HEK293T (cell line): Measurements from ENCODE around the gene CAPN8.

Source experiments
- CTCF ChIA-PET: fragments of 350-600 bp; formaldehyde crosslinking; extraction: SDS; loops from one replicate; lab custom pipeline; 2021; ENCODE audit warnings: antibody characterized with exemption, inconsistent platforms; lab: Yijun Ruan, JAX
- POLR2A ChIA-PET: fragments of 350-600 bp; formaldehyde crosslinking; extraction: SDS; loops from one replicate; lab custom pipeline; 2020; ENCODE audit warnings: antibody characterized with exemption, inconsistent platforms; lab: Yijun Ruan, JAX
- DNase-seq: peaks from one replicate; pipeline ENCODE4 v3.0.0; 2012; ENCODE audit warnings: mixed read lengths; ENCODE audit errors: extremely low spot score
- ARNT ChIP-seq: fragments of 450-650 bp; IDR thresholded peaks from 2 replicates; pipeline ENCODE4 v1.6.1; 2017; ENCODE audit warnings: mild to moderate bottlenecking
- BHLHE40 ChIP-seq: fragments of 450-650 bp; IDR thresholded peaks from 2 replicates; pipeline ENCODE4 v1.6.1; 2016; ENCODE audit warnings: mild to moderate bottlenecking, moderate library complexity, borderline replicate concordance
- CTBP1 ChIP-seq: fragments of 450-650 bp; IDR thresholded peaks from 2 replicates; pipeline ENCODE4 v1.6.1; 2016; ENCODE audit warnings: borderline replicate concordance
- ELF4 ChIP-seq: fragments of 450-650 bp; IDR thresholded peaks from 2 replicates; pipeline ENCODE4 v1.6.1; 2017; ENCODE audit warnings: antibody characterized with exemption
- FOXA1 ChIP-seq: fragments of 450-650 bp; IDR thresholded peaks from 2 replicates; pipeline ENCODE4 v1.6.1; 2016; ENCODE audit warnings: mild to moderate bottlenecking
- FOXK2 ChIP-seq: fragments of 450-650 bp; IDR thresholded peaks from 2 replicates; pipeline ENCODE4 v1.6.1; 2016; ENCODE audit warnings: mild to moderate bottlenecking
- FOXM1 ChIP-seq: fragments of 450-650 bp; IDR thresholded peaks from 2 replicates; pipeline ENCODE4 v1.6.1; 2017; ENCODE audit warnings: mild to moderate bottlenecking, borderline replicate concordance
- HDGF ChIP-seq: fragments of 450-650 bp; IDR thresholded peaks from 2 replicates; pipeline ENCODE4 v1.6.1; 2017; ENCODE audit warnings: antibody characterized with exemption, borderline replicate concordance
- L3MBTL2 ChIP-seq: fragments of 450-650 bp; conservative IDR thresholded peaks from 2 replicates; pipeline ENCODE4 v1.6.1; 2016; ENCODE audit warnings: mild to moderate bottlenecking
- LEF1 ChIP-seq: fragments of 450-650 bp; IDR thresholded peaks from 2 replicates; pipeline ENCODE4 v1.6.1; 2017; ENCODE audit warnings: mild to moderate bottlenecking, borderline replicate concordance
- NFRKB ChIP-seq: fragments of 450-650 bp; IDR thresholded peaks from 2 replicates; pipeline ENCODE4 v1.6.1; 2016; ENCODE audit warnings: mild to moderate bottlenecking, moderate library complexity
- SP1 ChIP-seq: fragments of 450-650 bp; IDR thresholded peaks from 2 replicates; pipeline ENCODE4 v1.6.1; 2017
- SUZ12 ChIP-seq: fragments of 450-650 bp; IDR thresholded peaks from 2 replicates; pipeline ENCODE4 v1.6.1; 2016; ENCODE audit warnings: mild to moderate bottlenecking
- TARDBP ChIP-seq: fragments of 450-650 bp; IDR thresholded peaks from 2 replicates; pipeline ENCODE4 v1.6.1; 2016
- ZNF384 ChIP-seq: fragments of 450-650 bp; IDR thresholded peaks from 2 replicates; pipeline ENCODE4 v1.6.1; 2016
- TF ChIP-seq, protein P1 (sequence below): fragments of 450-650 bp; IDR thresholded peaks from 2 replicates; pipeline ENCODE4 v1.6.1; 2016

Gene CAPN8

DNA sequence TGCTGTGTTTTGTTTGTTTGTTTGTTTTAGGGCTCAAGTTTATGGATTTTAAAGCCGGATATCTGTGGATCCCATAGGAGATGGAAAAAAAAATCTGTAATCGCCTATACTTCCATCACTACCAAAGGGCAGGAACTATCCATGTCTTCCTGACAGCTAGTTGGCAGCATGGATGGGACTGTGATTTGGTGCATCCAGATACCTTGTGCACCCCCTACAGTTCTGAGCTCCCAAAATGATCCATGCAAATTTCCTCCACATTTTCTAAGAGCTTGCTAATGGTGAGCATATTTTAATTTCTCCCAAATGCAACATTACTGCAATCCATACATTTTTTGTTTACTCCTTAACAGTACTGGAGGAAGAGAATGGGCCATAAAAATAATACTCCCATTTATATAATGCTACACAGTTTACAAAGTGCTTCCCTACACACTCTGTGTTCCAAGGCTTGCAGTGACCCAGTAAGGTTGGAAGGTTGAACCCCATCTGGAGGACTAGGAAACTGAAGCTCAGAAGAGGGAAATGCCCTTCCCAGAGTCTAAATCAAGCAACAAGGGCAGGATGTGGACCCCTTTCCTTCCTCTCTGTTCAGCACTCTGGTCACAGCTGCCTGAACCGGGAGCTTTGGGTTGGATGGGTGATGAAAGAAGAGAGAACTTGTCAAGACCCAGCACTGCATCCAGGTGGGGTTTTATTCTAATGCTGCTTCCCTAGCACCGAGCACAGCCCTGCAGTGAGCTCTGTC, 48.0 kb downstream of the CAPN8 start:
- no peak for DNase-seq
- POLR2A ChIA-PET: interaction anchor here (1.0 kb wide), 1 partner anchor 61 kb away, joined by 3 read pairs; no protein-coding TSS in a partner anchor
- CTCF ChIA-PET: interaction anchor here (0.6 to 3.1 kb wide), 4 partner anchors 11 to 71 kb away, joined by 3 to 13 read pairs (median 10); no protein-coding TSS in a partner anchor
- TF ChIP-seq FOXK2 (no peak), TARDBP (no peak), ELF4 (no peak), ARNT (no peak), SP1 (no peak), L3MBTL2 (no peak), FOXM1 (no peak), HDGF (no peak), NFRKB (no peak), LEF1 (no peak), CTBP1 (no peak), SUZ12 (no peak), ZNF384 (no peak), FOXA1 (no peak), BHLHE40 (no peak)
- TF ChIP-seq, protein P1, sequence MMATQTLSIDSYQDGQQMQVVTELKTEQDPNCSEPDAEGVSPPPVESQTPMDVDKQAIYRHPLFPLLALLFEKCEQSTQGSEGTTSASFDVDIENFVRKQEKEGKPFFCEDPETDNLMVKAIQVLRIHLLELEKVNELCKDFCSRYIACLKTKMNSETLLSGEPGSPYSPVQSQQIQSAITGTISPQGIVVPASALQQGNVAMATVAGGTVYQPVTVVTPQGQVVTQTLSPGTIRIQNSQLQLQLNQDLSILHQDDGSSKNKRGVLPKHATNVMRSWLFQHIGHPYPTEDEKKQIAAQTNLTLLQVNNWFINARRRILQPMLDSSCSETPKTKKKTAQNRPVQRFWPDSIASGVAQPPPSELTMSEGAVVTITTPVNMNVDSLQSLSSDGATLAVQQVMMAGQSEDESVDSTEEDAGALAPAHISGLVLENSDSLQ: no peak

DNA sequence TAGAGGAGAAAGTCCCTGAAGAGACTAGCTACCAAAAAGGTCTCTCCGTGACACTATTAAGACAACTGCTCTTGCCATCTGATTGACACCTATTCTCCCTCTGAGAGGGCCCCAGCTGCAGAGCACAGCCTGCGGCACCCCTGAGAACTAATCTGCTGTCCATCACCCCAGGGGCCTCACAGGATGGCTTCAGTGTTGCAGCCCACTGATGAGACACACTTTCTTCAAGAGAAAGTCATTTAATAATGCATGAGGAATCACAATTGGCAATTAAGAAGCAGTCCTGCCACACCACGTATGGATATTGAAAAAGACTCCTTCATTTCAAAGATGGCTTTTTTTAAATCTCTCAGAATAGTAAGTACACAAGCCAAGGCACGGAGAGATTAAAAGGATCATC, 48.9 kb downstream of the CAPN8 start:
- TF ChIP-seq SP1 (no peak), HDGF (no peak), ARNT (no peak), LEF1 (no peak), FOXK2 (no peak), NFRKB (no peak), ELF4 (no peak), BHLHE40 (no peak), L3MBTL2 (no peak), FOXA1 (no peak), TARDBP (no peak)
- TF ChIP-seq, protein P1: no peak
- ChIA-PET CTCF (interaction anchor here (1.0 kb wide), 1 partner anchor 11 kb away, joined by 3 read pairs; no protein-coding TSS in a partner anchor), POLR2A (no interaction called here)
- DNase-seq: no peak

DNA sequence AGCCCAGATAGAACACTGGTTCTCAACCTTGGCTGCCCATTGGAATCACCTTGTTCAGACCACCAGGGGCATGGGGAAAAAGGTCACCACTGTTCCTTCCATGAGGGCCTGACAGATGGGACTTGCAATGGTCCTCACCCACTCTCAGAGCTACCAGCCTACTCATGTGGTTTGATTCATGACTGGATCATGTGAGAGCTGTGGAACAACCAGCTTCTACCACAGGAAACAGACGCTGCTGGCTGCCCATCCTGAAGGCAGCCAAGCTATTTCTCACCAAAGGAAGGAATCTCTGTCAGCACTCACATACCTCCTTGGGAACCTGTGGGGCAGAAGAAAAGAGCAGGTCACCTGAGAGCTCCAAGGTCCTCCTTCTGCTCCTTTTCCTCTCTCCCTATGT, 53.6 kb downstream of the CAPN8 start:
- no peak for DNase-seq
- ChIA-PET CTCF (interaction anchor here (1.3 to 4.6 kb wide), 3 partner anchors 16 to 72 kb away, joined by 3 to 53 read pairs (median 10); no protein-coding TSS in a partner anchor), POLR2A (no interaction called here)
- TF ChIP-seq FOXK2 (no peak), SUZ12 (no peak)
- TF ChIP-seq, protein P1: no peak

DNA sequence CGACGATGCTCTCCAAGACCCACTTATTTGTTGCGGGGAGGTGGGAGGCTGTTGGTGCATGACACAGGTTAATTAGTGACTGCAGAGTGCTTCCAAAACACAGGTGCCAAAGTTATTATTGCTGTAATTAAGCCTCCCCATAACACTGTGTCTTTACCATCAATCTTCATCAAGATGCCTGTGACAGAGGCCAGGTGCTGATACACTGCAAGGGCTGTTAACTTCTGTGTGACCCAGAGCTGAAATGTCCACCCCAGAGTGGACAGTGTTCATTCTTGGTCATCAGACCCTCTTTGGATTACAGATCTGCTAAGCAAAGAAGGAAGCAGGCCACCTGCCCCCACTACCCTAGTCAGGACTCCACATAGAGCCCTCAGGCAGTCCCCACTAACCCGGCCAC, 55.5 kb downstream of the CAPN8 start:
- TF ChIP-seq ARNT: no peak
- TF ChIP-seq LEF1: no peak
- no peak for TF ChIP-seq ELF4
- TF ChIP-seq ZNF384: no peak
- no peak for TF ChIP-seq FOXM1
- TF ChIP-seq FOXA1: no peak
- TF ChIP-seq HDGF: no peak
- TF ChIP-seq, protein P1: no peak
- no peak for TF ChIP-seq TARDBP
- no peak for TF ChIP-seq NFRKB
- TF ChIP-seq FOXK2: no peak
- TF ChIP-seq CTBP1: no peak
- TF ChIP-seq BHLHE40: no peak
- TF ChIP-seq SUZ12: no peak
- TF ChIP-seq SP1: no peak
- TF ChIP-seq L3MBTL2: no peak
- CTCF ChIA-PET: interaction anchor here (1.0 to 4.6 kb wide), 3 partner anchors 10 to 356 kb away, joined by 3 to 53 read pairs (median 4); no protein-coding TSS in a partner anchor
- POLR2A ChIA-PET: interaction anchor here (0.7 kb wide), 1 partner anchor 52 kb away, joined by 4 read pairs; no protein-coding TSS in a partner anchor
- DNase-seq: no peak

DNA sequence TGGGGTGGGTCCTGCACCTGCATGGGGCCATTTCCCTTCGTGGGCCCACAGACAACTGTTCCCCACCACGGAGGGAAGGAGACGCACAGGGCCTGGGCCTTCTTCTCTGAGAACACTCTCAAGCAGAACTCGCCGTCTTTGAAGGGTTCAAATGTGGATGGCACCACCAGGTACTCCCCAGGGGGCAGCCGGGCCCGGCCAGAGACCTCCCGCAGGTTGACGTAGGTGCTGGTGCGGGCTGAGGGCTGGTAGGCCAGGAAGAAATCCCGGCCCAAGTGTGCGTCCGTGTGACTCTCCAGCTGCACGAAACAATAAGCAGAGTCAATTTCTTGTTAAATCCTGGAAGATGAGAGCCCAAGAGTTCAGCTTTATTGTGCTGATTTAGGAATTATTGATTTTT, 56.4 kb downstream of the CAPN8 start:
- POLR2A ChIA-PET: no interaction called here
- CTCF ChIA-PET: interaction anchor here (4.6 kb wide), 1 partner anchor 52 kb away, joined by 53 read pairs; no protein-coding TSS in a partner anchor
- TF ChIP-seq FOXM1 (no peak), ELF4 (no peak), FOXA1 (no peak), LEF1 (no peak)
- no peak for DNase-seq

DNA sequence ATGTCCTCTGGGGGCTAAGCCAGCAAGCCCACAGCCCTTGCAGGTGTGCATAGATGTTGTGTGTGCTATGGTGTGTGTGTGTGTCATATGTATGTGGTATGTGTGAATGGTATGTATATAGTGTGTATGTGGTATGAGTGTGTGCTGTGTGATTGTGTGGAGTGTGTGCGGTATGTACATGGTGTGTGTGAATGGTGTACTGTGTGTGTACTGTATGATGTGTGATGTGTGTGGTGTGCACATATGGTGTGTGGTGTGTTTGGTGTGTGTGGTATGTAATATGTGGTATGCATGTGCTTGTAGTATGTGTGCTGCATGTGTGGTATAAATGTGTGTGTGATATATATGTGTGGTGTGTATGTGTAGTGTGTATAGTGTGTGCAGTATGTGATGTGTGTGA, 107.0 kb downstream of the CAPN8 start:
- POLR2A ChIA-PET: interaction anchor here (0.8 to 1.6 kb wide), 2 partner anchors 51 to 55 kb away, joined by 3 to 4 read pairs; no protein-coding TSS in a partner anchor
- CTCF ChIA-PET: interaction anchor here (0.8 to 2.8 kb wide), 3 partner anchors 24 to 127 kb away, joined by 4 to 53 read pairs (median 43); no protein-coding TSS in a partner anchor
- TF ChIP-seq CTBP1 (no peak), ZNF384 (no peak), NFRKB (no peak), HDGF (no peak), FOXM1 (no peak), SUZ12 (no peak), FOXK2 (no peak), FOXA1 (no peak), LEF1 (no peak), ELF4 (no peak), ARNT (no peak), L3MBTL2 (no peak), BHLHE40 (no peak), SP1 (no peak), TARDBP (no peak)
- TF ChIP-seq, protein P1: no peak
- DNase-seq: no peak
